Stimulated activated naive B cell treated with anti-CD40 and anti-IgM and Interleukin-4, amounts not matched to agents 10 μg/mL and 1 μg/mL and 100 μg/mL, for 72 hours (primary cell): Measurements from ENCODE around the gene SFSWAP.
A peak's percentile ranks its signal among the peaks of the same experiment; 100 is the strongest.
"Not testable (repeated sequence)": the region's sequence is repeated elsewhere in the genome, so short reads cannot be mapped to it uniquely, and the experiment has no call there.

Experiments
- ATAC-seq, 2 donors: fragments of 150-1000 bp; cut with Tn5 transposase; replicated peaks; 2 replicates each; pipeline ENCODE4 v1.10.0; 2021; ENCODE audit warnings: moderate library complexity in 1 of 2
- DNase-seq: peaks from one replicate; pipeline ENCODE4 v3.0.0; 2021
- H3K27ac Mint-ChIP-seq: one replicate; pipeline ENCODE4 v1.8.0; 2022; ENCODE audit warnings: mild to moderate bottlenecking, mixed read lengths
- H3K27me3 Mint-ChIP-seq, 2 donors: one replicate each; pipeline ENCODE4 v1.8.0; 2022; ENCODE audit warnings: mixed read lengths in 2 of 2
- H3K36me3 Mint-ChIP-seq, 2 donors: one replicate each; pipeline ENCODE4 v1.8.0; 2022; ENCODE audit warnings: mixed read lengths in 2 of 2, mild to moderate bottlenecking in 1 of 2
- H3K4me1 Mint-ChIP-seq, 2 donors: one replicate each; pipeline ENCODE4 v1.8.0; 2022; ENCODE audit warnings: mixed read lengths in 2 of 2, mild to moderate bottlenecking in 1 of 2
- H3K4me3 Mint-ChIP-seq, 2 donors: one replicate each; pipeline ENCODE4 v1.8.0; 2022; ENCODE audit warnings: mild to moderate bottlenecking in 2 of 2, mixed read lengths in 2 of 2, moderate library complexity in 1 of 2
- H3K9me3 Mint-ChIP-seq, 2 donors: one replicate each; pipeline ENCODE4 v1.8.0; 2022; ENCODE audit warnings: mixed read lengths in 2 of 2, mild to moderate bottlenecking in 1 of 2

Gene SFSWAP

DNA sequence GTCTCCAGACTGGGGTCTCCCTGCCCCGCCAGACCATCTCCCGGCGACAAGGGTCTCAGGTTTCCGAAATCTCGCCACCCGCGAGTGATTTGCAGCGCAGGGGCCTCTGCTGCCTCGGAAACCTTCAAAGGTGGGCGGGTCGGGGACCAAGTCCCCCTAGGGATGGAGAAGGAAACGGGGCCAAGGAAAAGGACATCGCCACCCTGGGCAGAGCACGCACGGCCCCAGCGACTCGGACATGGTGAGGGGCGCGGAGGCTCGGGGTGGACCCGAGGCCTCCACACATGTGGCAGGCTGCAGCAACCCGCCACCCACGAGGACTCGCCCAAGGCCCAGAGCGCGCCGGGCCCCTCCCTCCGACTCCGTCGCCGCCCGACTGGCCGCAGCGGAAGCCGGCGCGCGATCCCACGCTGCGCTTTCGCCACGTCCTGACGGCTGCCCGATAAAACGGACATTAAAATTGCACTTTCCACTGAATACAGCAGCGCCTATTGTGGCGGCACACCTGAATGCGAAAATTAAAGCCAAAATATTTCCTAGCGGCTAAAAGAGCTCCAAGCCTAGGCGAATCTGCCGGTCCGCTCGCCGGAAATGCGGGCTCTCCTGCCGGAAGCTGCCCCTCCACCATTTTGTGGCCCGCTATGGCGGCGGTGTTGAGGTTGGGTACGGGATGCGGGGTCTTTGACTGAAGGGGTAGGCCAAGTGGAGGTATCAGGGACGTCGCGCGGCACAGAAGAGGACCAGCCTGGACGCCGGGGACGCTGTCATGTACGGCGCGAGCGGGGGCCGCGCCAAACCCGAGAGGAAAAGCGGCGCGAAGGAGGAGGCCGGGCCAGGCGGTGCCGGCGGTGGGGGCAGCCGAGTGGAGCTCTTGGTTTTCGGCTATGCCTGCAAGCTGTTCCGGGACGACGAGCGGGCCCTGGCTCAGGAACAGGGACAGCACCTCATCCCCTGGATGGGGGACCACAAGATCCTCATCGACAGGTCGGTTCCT is at the start of gene SFSWAP:
Gene SFSWAP (plus strand): TSS at position 627 of the 994 bp plus-strand sequence. CDS start 140 bp downstream, at position 767.
- Mint-ChIP-seq H3K4me3 (peak within 1 kb of the TSS; percentile 98), H3K27me3 (no peaks in the 10 kb centered on the region), H3K36me3 (peaks cover 7 to 27% of the 10 kb centered on the region in 2 donors), H3K4me1 (peaks cover 9 to 18% of the 10 kb centered on the region in 2 donors), H3K27ac (peak within 1 kb of the TSS; percentile 100), H3K9me3 (peaks cover 2 to 8% of the 10 kb centered on the region in 2 donors)
- ATAC-seq: peak; percentile 97
- DNase-seq: peak; percentile 79

DNA sequence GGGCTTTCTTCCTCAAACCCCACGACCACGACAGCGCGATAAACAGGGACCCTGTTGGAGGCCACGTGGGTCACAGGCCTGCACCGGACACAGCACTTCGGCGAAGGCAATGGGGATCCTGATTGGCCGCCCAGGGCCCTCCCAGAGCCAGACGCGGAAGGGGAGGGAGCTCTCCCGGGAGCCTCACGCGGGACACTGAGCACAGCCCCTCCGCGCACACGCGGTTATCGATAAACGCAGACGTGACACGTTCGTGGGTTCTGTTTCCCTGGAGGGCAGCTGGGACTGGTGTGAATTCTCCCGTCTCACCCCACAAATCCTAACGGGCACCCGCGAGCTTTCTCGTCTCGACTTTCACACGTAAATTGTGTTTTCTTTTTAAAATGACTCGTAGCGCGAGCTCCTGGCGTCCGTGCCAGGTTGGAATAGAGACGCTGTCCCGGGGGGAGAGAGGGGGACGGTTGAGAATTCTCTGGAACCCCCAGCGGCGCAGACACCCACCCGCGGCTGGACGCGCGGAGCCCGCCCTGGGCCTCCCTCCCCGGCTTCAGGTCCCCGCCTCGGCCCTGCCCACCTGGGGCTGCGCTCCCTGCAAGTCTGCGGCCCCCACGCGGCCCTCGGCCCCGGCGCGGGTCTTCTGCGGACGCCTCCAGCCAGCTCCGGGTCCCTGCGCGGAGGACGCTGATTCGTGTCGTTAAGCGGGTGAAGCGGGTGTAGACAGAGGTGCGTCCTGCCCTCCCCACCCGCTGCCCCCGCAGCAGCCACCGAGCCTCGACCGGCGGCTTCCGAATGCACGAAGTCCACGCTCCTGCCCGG is 49.5 kb upstream of the SFSWAP start:
- not testable (repeated sequence) for H3K27ac Mint-ChIP-seq, H3K4me3 Mint-ChIP-seq, H3K4me1 Mint-ChIP-seq, H3K9me3 Mint-ChIP-seq, H3K36me3 Mint-ChIP-seq, DNase-seq
- H3K27me3 Mint-ChIP-seq: peaks cover 14 to 28% of the 10 kb centered on the region in 2 donors
- peak; percentile 47 to 55 for ATAC-seq

DNA sequence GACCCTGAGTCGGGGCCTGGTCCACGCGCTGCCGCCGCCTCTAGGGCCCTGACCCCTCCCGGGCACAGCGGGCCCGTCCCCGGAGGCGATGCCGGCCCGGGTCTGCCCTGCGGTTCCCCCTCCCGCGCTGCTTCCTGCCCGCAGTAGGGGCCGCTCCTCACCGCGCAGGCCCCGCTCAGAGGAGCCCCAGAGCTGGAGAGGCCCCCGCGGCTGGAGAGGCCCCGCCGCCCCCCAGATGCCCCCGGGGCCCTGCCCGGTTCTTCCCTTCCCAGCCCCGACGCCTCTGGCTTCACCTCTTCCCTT is 49.0 kb upstream of the SFSWAP start:
- DNase-seq, H3K27ac Mint-ChIP-seq, H3K9me3 Mint-ChIP-seq, H3K36me3 Mint-ChIP-seq, H3K4me1 Mint-ChIP-seq: not testable (repeated sequence)
- ATAC-seq: peak; percentile 44 to 60
- Mint-ChIP-seq H3K4me3 (peak overlapping the region in 1 of 2 donors; percentile 64), H3K27me3 (peaks cover 12 to 24% of the 10 kb centered on the region in 2 donors)

DNA sequence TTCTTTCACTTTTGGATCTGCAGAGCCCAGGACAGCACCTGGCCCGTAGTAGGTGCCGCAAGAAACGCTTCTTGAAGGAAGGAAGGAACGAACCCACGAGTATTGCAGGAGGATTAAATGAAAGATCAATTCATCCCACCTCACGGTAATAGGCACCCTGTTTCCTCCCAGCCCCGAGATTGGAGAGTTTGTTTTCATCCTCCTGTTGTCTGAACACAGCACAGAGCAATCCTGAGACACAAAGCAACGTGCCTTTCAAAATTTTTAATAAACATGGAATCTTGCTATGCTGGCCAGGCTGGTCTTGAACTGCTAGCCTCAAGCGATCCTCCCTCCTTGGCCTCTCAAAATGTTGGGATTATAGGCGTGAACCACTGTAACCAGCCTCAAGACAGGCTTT is 48.5 kb upstream of the SFSWAP start:
- not testable (repeated sequence) for H3K9me3 Mint-ChIP-seq, H3K27ac Mint-ChIP-seq, H3K4me1 Mint-ChIP-seq, ATAC-seq, H3K36me3 Mint-ChIP-seq, DNase-seq
- peak overlapping the region; percentile 25 to 64 for H3K4me3 Mint-ChIP-seq
- H3K27me3 Mint-ChIP-seq: peaks cover 9 to 22% of the 10 kb centered on the region in 2 donors

DNA sequence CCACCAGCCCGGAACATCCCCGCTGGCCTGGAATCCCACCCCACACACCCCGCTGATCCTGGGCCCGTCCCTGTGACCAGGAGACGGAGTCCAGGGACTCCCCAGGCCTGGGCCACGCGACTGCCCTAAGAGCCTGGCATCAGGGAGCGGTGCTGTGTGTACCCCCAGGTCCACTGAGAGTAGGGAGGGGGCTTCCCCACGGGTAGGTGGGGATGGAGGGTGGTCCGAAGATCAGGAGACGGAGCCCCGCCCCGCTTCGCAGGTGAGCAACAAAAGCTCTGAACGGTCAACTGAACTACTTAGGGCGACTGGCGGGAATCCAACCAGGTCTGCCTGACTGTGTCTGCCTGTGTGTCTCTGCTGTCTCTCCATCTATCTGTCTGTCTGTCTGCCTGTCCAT is 45.2 kb upstream of the SFSWAP start:
- H3K4me3 Mint-ChIP-seq, H3K27ac Mint-ChIP-seq, ATAC-seq, H3K36me3 Mint-ChIP-seq, H3K4me1 Mint-ChIP-seq, DNase-seq, H3K9me3 Mint-ChIP-seq: not testable (repeated sequence)
- H3K27me3 Mint-ChIP-seq: peaks cover 13 to 21% of the 10 kb centered on the region in 2 donors

DNA sequence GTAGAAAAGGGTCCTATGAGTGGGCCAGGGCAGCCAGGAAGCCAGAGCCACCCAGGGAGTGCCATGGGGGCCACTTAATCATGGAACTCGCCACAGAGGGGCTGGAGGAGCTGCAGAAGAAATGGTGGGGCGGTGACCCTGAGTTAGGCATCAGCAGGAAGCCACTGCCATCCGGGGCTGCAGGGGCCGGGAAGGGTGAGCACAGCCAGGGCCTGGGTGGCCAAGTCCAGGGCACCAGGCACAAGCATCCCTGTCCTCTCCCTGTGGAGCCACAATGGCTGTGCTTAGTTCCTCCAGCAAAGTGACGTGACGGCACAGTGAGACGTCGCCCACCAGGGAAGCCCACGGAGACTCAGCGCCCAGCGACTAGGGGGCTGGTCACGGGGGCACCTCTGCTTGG is 44.4 kb upstream of the SFSWAP start:
- H3K4me3 Mint-ChIP-seq, ATAC-seq, H3K27ac Mint-ChIP-seq: not testable (repeated sequence)

DNA sequence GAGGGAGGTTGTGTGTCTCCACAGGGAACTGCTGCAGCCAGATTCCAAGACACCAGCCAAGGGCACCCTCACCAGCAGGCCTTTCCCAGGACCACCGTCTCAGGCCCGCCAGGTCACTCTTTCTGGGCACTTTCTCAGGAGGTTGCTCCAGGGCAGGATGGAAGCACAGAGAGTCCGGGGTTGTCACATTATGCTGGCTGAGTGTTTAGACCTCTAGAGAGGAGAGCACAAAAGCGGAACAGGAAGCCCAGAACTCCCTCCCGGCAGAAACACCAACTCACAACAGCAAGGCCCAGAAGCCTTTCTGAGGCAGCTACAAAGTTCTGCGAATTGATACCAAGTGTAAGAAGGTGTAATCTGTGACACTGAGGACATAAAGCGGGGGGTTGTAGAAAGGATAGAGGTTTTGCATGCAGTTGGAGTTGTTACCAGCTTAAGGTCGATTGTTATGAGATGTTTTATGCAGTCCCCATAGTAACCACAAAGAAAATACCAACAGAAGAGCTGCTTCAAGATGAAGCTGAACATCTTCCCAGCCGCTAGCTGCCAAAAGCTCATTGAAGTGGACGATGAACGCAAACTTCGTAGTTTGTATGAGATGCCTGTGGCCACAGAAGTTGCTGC is 43.8 kb upstream of the SFSWAP start:
- H3K4me1 Mint-ChIP-seq, H3K4me3 Mint-ChIP-seq, H3K36me3 Mint-ChIP-seq, H3K9me3 Mint-ChIP-seq, DNase-seq: not testable (repeated sequence)
- peaks cover 12 to 24% of the 10 kb centered on the region in 2 donors for H3K27me3 Mint-ChIP-seq
- H3K27ac Mint-ChIP-seq: peak overlapping the region; percentile 81
- peak; percentile 78 to 82 for ATAC-seq

More for the DNA sequence above, 44.4 kb upstream of the SFSWAP start:
- not testable (repeated sequence) for H3K9me3 Mint-ChIP-seq, DNase-seq, H3K36me3 Mint-ChIP-seq, H3K4me1 Mint-ChIP-seq
- peaks cover 13 to 25% of the 10 kb centered on the region in 2 donors for H3K27me3 Mint-ChIP-seq

DNA sequence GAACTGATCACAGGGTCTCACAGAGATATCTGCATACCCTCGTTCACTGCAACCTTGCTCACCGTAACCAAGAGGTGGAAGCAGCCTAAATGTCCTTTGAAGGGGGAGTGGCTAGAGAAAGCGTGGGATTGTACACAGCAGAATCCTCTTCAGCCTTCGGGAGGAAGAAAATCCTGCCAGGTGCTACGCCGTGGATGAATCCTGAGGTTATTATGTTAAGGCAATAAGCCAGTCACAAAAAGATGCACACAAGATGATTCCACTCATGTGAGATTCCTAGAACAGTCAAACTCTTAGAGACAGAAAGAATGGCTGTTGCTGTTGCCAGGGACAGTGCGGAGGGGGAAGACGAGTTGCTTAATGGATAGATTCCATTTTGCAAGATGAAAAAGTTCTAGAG is 39.6 kb upstream of the SFSWAP start:
- Mint-ChIP-seq H3K27me3 (peaks cover 16 to 40% of the 10 kb centered on the region in 2 donors), H3K27ac (no peak overlapping the region), H3K36me3 (no peaks in the 10 kb centered on the region), H3K9me3 (peaks cover 4 to 6% of the 10 kb centered on the region in 2 donors), H3K4me3 (no peak overlapping the region), H3K4me1 (peaks cover 4% of the 10 kb centered on the region in 2 donors)
- ATAC-seq (no peak), DNase-seq (no peak)

DNA sequence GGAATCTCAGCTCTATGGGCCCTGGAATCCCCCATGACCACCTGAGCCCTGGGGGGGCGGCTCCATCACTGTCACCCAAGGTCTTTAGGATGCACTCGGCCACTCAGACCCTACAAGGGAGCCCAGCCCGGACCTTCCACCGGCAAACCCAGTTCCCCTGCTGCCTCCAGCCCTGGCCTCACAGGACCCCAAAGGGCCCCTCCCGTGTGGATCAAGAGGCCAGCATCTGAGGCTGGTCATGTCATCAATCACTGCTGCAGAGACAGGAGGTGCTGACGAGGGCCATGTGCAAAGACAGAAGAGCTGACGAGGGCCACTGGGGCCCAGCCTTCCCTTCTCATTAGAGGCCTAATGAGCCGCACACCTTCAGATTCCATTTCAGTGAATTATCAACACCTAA is 39.0 kb upstream of the SFSWAP start:
- H3K9me3 Mint-ChIP-seq: peaks cover 6 to 7% of the 10 kb centered on the region in 2 donors
- H3K27me3 Mint-ChIP-seq: peaks cover 16 to 40% of the 10 kb centered on the region in 2 donors
- no peaks in the 10 kb centered on the region for H3K36me3 Mint-ChIP-seq
- H3K4me1 Mint-ChIP-seq: peaks cover 4% of the 10 kb centered on the region in 2 donors
- no peak overlapping the region for H3K27ac Mint-ChIP-seq
- DNase-seq: no peak
- no peak for ATAC-seq
- H3K4me3 Mint-ChIP-seq: no peak overlapping the region

DNA sequence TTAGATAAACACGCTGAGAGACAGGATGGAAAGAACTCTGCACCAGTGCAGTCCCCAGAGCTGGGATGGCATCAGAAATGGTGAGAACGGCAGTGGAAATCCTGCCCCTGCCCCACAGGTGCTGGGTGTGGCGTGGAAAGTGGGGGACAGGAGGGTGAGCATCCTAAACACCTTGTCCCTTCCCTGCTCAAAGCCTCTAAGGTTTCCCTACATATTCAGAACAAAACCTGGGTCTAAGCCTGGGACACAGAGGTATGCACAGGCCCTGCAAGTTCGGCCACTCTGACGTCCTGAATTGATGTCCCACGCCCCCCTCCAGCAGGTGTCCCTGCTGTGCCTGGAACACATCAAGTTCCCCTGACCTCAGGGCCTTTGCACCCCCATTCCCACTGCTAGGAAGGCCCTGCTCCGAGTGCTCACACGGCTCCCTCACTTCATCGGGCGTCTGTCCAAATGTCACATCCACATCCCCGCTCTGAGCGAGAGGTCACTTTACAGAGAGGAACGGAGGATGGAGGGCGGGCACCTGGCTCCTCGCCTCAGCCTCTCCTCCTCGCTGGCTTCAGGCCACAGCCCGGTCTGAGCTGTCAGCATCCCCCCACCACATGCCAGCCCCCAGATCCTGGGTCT is 38.5 kb upstream of the SFSWAP start:
- Mint-ChIP-seq H3K36me3 (no peaks in the 10 kb centered on the region), H3K9me3 (peaks cover 6 to 7% of the 10 kb centered on the region in 2 donors), H3K27ac (no peak overlapping the region), H3K4me3 (no peak overlapping the region), H3K27me3 (peaks cover 16 to 40% of the 10 kb centered on the region in 2 donors), H3K4me1 (no peaks in the 10 kb centered on the region)
- ATAC-seq (no peak), DNase-seq (no peak)

DNA sequence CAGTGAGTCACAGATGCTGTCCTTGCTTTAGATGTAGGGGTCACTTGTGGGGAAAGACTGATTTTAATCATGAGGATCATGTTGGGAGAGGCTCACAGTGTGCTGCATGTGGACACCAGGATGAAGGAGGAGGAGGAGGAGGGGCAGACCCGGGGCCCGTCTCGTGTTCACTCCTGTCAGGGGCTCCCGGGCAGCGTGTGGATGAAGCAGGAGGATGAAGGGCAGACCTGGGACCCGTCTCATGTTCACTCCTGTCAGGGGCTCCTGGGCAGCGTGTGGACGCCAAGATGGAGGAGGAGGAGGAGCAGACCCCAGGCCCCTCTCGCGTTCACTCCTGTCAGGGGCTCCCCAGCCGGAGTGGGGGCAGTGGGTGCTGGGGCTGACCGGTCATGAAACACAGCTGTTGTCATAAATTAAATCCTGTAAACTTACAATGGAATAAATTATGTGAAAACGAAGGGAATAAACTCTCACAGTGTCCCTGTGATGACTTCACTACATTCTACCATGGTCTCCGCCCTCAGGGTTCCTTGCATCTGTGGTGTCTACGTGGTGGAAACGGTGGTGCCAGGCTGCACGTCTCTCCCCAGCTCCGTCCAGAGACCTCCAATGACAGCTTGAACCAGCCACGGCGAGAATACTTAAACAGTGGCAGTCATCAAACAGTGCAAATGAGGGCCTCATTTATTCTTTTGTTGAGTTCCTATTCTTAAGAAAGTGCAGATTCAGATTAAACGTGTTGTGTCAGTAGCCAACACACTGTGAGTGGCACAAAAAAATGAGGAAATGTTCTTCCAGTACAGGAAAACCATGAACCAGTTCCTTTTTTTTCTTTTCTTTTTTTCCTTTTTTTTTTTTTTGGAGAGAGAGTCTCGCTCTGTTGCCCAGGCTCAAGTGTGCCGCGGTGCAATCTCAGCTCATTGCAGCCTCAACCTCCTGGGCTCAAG is 37.7 kb upstream of the SFSWAP start:
- H3K4me1 Mint-ChIP-seq: no peaks in the 10 kb centered on the region
- H3K9me3 Mint-ChIP-seq: peaks cover 6 to 7% of the 10 kb centered on the region in 2 donors
- no peak for ATAC-seq
- no peak for DNase-seq
- no peak overlapping the region for H3K27ac Mint-ChIP-seq
- H3K27me3 Mint-ChIP-seq: peaks cover 14 to 36% of the 10 kb centered on the region in 2 donors
- H3K36me3 Mint-ChIP-seq: no peaks in the 10 kb centered on the region
- H3K4me3 Mint-ChIP-seq: no peak overlapping the region

DNA sequence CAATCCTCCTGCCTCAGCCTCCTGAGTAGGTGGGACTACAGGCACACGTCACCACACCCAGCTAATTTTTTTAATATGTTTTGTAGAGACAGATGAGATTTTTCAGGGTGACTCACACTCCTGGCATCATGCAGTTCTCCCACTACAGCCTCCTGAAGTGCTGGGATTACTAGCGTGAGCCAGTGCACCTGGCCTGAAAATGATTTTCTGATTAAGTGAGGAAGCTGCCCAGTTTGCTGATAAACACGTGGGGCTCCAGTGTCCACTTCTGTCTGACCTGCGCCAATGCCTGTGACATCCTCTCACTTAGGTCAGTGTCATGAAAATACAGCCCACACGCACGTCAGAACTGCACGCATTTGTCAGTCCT is 37.0 kb upstream of the SFSWAP start:
- H3K4me3 Mint-ChIP-seq: no peak overlapping the region
- H3K27ac Mint-ChIP-seq: no peak overlapping the region
- H3K27me3 Mint-ChIP-seq: peaks cover 15 to 36% of the 10 kb centered on the region in 2 donors
- peaks cover 6 to 7% of the 10 kb centered on the region in 2 donors for H3K9me3 Mint-ChIP-seq
- DNase-seq (no peak), ATAC-seq (no peak)
- H3K36me3 Mint-ChIP-seq: no peaks in the 10 kb centered on the region
- H3K4me1 Mint-ChIP-seq: no peaks in the 10 kb centered on the region

DNA sequence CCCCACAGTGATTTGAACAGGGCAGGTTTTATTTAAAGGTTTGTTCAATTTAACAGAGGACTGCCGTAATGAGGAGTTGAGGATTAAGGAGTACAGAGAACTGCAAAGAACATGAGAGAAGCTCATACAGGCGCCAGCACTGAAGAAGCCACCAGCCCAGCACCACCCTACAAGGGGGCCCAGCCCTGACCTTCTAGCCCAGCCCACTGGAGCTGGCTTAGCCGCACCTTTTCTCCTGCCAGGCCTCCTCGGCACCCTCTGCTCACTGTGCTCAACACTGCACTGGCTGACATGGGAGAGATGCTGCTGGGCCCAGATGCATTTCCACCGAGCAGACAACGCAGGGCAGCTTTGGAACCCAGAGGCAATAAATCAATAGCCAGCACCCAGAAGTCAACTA is 36.5 kb upstream of the SFSWAP start:
- Mint-ChIP-seq H3K4me3 (no peak overlapping the region), H3K27me3 (peaks cover 15 to 38% of the 10 kb centered on the region in 2 donors), H3K27ac (no peak overlapping the region), H3K4me1 (no peaks in the 10 kb centered on the region), H3K9me3 (peaks cover 6 to 7% of the 10 kb centered on the region in 2 donors), H3K36me3 (no peaks in the 10 kb centered on the region)
- ATAC-seq (no peak), DNase-seq (no peak)
